ENCODE data around the gene SYNJ1.
"Not testable (repeated sequence)": the region's sequence is repeated elsewhere in the genome, so short reads cannot be mapped to it uniquely, and the experiment has no call there.

SYNJ1 gene

GRCh38 chr21:32749662-32750061 is 21.8 kb upstream of the SYNJ1 start:
- no peak for DNase-seq (ENCODE audit: low spot score)
- TF ChIP-seq CTCF (IDR thresholded peaks at IDR 0.05; ENCODE audit: extremely low read depth, missing control alignments): no peak

GRCh38 chr21:32748529-32748928 is 20.7 kb upstream of the SYNJ1 start:
- no peak for TF ChIP-seq CTCF (IDR thresholded peaks at IDR 0.05; ENCODE audit: extremely low read depth, missing control alignments)

GRCh38 chr21:32747396-32747795 is 19.6 kb upstream of the SYNJ1 start:
- TF ChIP-seq CTCF (IDR thresholded peaks at IDR 0.05; ENCODE audit: extremely low read depth, missing control alignments): no peak
- no peak for DNase-seq (ENCODE audit: low spot score)

More at GRCh38 chr21:32748529-32748928, 20.7 kb upstream of the SYNJ1 start:
- no peak for DNase-seq (ENCODE audit: low spot score)

GRCh38 chr21:32746711-32747110 is 18.9 kb upstream of the SYNJ1 start:
- not testable (repeated sequence) for DNase-seq (ENCODE audit: low spot score)

GRCh38 chr21:32742396-32742795 is 14.6 kb upstream of the SYNJ1 start:
- TF ChIP-seq CTCF (IDR thresholded peaks at IDR 0.05; ENCODE audit: extremely low read depth, missing control alignments): no peak
- no peak for DNase-seq (ENCODE audit: low spot score)

- DNase-seq (ENCODE audit: low spot score): no peak
- TF ChIP-seq CTCF (IDR thresholded peaks at IDR 0.05; ENCODE audit: extremely low read depth, missing control alignments): no peak
Observed at GRCh38 chr21:32741336-32741735, 13.5 kb upstream of the SYNJ1 start.

- DNase-seq (ENCODE audit: low spot score): no peak
- TF ChIP-seq CTCF (IDR thresholded peaks at IDR 0.05; ENCODE audit: extremely low read depth, missing control alignments): no peak
Observed at GRCh38 chr21:32739946-32740345, 12.1 kb upstream of the SYNJ1 start.

GRCh38 chr21:32736083-32736482 is 8.3 kb upstream of the SYNJ1 start:
- DNase-seq (ENCODE audit: low spot score): not testable (repeated sequence)

- TF ChIP-seq CTCF (IDR thresholded peaks at IDR 0.05; ENCODE audit: extremely low read depth, missing control alignments): no peak
- DNase-seq (ENCODE audit: low spot score): no peak
Observed at GRCh38 chr21:32735524-32735923, 7.7 kb upstream of the SYNJ1 start.
